Heart left ventricle (tissue), 16 donors: Measurements from ENCODE around the gene NEK8. TPM values are rescaled to one million over a fixed set of nuclear protein-coding genes. Genes with fewer than 3 reads are reported as not detected.

Source experiments
- ATAC-seq, 4 donors: fragments of 200-7000 bp; cut with Tn5 transposase; one replicate each; pipeline ENCODE4 v1.9.1; 2020 to 2022; ENCODE audit warnings: moderate library complexity in 4 of 4, mild to moderate bottlenecking in 3 of 4, moderate number of reproducible peaks in 1 of 4
- DNase-seq, 5 donors: peaks; one replicate each; pipeline ENCODE4 v3.0.0-alpha.2; 2020
- H3K27ac ChIP-seq, 12 donors: fragments of 200-600 bp; sonication (generic) in 4 of 12; one replicate each; pipeline versions ENCODE4 v1.5.0 to v1.8.0; 2016 to 2022; ENCODE audit warnings: mild to moderate bottlenecking in 2 of 12
- H3K27me3 ChIP-seq, 9 donors: fragments of 200-600 bp; sonication (generic) in 2 of 9; one replicate each; pipeline versions ENCODE4 v1.5.1 to v1.8.0; 2016 to 2022; ENCODE audit warnings: mild to moderate bottlenecking in 3 of 9
- H3K36me3 ChIP-seq, 9 donors: fragments of 200-600 bp; sonication (generic) in 2 of 9; one replicate each; pipeline versions ENCODE4 v1.5.0 to v1.8.0; 2018 to 2022; ENCODE audit warnings: mild to moderate bottlenecking in 2 of 9
- H3K4me1 ChIP-seq, 12 donors: fragments of 200-600 bp; sonication (generic) in 4 of 12; one replicate each; pipeline versions ENCODE4 v1.5.0 to v1.8.0; 2016 to 2022; ENCODE audit warnings: mild to moderate bottlenecking in 3 of 12
- H3K4me3 ChIP-seq, 12 donors: fragments of 200-600 bp; sonication (generic) in 4 of 12; one replicate each; pipeline versions ENCODE4 v1.5.0 to v1.8.0; 2017 to 2022; ENCODE audit warnings: mild to moderate bottlenecking in 9 of 12, moderate library complexity in 4 of 12
- H3K9me3 ChIP-seq, 12 donors: fragments of 200-600 bp; sonication (generic) in 4 of 12; one replicate each; pipeline versions ENCODE4 v1.5.0 to v1.8.0; 2016 to 2022; ENCODE audit warnings: mild to moderate bottlenecking in 1 of 12
- POLR2A ChIP-seq, 2 donors: fragments of 450-650 bp; IDR thresholded peaks; one replicate each; pipeline ENCODE4 v1.6.1; 2017; ENCODE audit warnings: antibody characterized with exemption in 2 of 2, mild to moderate bottlenecking in 2 of 2, moderate library complexity in 2 of 2
- WGBS, 4 donors: extraction: QIAGEN DNeasy Blood & Tissue Kit in 2 of 4; methylation state at CpG; one replicate each; pipeline versions ENCODE4 v1.1.5 to v1.1.7; 2013 to 2018; 5-methylcytosine and 5-hydroxymethylcytosine counted together
- intact Hi-C, 10 donors: fragments of 100-400 bp; cut with DNase I; formaldehyde crosslinking; loops; one replicate each; pipeline versions ENCODE4 v1.11.1 to v1.14.2; 2022
- polyA plus RNA-seq, 2 donors: library from polyadenylated mRNA; stranded (reverse); fragments of 200-250 nt; gene quantifications; one replicate each; pipeline ENCODE4 v1.2.3, GENCODE V29; 2013
- total RNA-seq, 9 donors: library from RNA; depleted of rRNA in 2 of 9; stranded (reverse); fragments of >200 nt in 2 of 9; fragmentation: NEBNext Ultra II Directional in 3 of 9; extraction: Animal tissue kit (Norgen Biotek cat#: 25700) in 3 of 9; gene quantifications; one replicate each; pipeline versions ENCODE4 v1.1.0 to v1.2.4, GENCODE V29; 2016 to 2023
- TF ChIP-seq, protein P1 (sequence below), 12 donors: fragments of 200-600 bp; sonication (generic) in 4 of 12; IDR thresholded peaks; one replicate each; pipeline versions ENCODE4 v1.5.0 to v1.8.0; 2018 to 2022; ENCODE audit warnings: antibody characterized with exemption in 12 of 12, mild to moderate bottlenecking in 5 of 12
- donor health status: ischemic (EF 13 %, LVEDD 7.1; RV severe dilation, severe dysfunction).
- donor health status: healthy with polysubstance abuse.
- donor health status: DM: no; HTN: yes; CAD: no.
- donor health status: DM: no; HTN: no; CAD: no.
- donor health status: ischemic (EF 25% LVEDD 6.9; RV normal size, moderate dysfunction).
- donor health status: ischemic (EF 25% LVEDD 5.7; RV mildly dilated, moderate dysfunction).
- donor health status: healthy.
- donor health status: DM: yes; HTN: yes; CAD: no.
- donor health status: ischemic (EF 35%, LVEDD 5.7; RV mildly dilated, moderate dysfunction).
- donor health status: nonischemic (EF 11% LVEDD 7.7; RV severe dilation, severe dysfunction).
- donor health status: DM: yes; HTN: yes; CAD: no.
- donor health status: PGD.
- donor health status: ischemic (EF 29% LVEDD 5.4; RV normal size, mild dysfunction).
- donor health status: nonischemic (EF 23%, LVEDD 6.1; RV moderate dilation, normal function).

NEK8 gene
- total and polyA plus RNA-seq, 11 donors: 0.28 to 2.8 (median 1.1) TPM

DNA sequence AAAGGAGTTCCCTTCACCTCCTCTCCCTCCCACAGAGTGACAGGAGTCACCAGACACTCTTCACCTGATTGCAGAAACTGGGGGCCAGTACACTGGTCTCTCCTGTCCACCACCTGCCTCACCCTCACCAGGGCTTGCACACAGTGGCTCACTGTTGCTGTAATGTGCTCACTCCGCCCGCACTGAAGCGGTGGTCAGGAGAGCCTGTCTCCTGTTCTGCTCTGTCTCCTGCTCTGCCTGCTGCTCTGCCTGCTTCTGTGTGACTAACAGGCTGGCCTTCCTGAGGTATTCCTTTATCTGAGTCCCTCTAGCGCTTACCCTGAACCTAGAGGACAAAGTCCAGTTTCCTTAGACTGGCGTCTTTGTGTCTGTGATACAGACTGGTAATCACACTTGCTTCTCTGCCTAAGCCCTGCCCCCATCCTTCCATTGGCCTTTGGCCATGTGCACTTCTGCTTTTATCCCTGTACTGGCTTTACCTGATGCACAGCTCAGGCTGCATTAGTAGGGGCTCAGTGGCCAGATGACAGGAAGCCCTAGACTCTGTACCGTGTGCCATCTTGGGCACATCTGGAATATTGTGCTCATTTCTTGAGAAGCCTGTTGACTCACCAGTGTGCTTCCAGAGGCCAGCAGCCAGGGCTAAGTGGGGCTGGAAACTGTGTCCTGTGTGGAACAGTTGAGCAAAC, 30.2 kb upstream of the NEK8 start:
- ATAC-seq (no peak), DNase-seq (no peak)
- intact Hi-C loops: no loop called here
- Histone ChIP-seq H3K9me3 (no peaks in the 10 kb centered on the region), H3K36me3 (peaks cover 7 to 100% (median 100%) of the 10 kb centered on the region in 9 donors), H3K27me3 (no peaks in the 10 kb centered on the region), H3K27ac (no peak overlapping the region), H3K4me3 (no peak overlapping the region), H3K4me1 (no peaks in the 10 kb centered on the region)
- no peak for TF ChIP-seq POLR2A (IDR thresholded peaks at IDR 0.05)
- TF ChIP-seq, protein P1, sequence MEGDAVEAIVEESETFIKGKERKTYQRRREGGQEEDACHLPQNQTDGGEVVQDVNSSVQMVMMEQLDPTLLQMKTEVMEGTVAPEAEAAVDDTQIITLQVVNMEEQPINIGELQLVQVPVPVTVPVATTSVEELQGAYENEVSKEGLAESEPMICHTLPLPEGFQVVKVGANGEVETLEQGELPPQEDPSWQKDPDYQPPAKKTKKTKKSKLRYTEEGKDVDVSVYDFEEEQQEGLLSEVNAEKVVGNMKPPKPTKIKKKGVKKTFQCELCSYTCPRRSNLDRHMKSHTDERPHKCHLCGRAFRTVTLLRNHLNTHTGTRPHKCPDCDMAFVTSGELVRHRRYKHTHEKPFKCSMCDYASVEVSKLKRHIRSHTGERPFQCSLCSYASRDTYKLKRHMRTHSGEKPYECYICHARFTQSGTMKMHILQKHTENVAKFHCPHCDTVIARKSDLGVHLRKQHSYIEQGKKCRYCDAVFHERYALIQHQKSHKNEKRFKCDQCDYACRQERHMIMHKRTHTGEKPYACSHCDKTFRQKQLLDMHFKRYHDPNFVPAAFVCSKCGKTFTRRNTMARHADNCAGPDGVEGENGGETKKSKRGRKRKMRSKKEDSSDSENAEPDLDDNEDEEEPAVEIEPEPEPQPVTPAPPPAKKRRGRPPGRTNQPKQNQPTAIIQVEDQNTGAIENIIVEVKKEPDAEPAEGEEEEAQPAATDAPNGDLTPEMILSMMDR (IDR thresholded peaks at IDR 0.05): no peak
- 89 to 94% (median 90%) methylated on average over 6 of the region's 6 CpGs for WGBS, 4 donors

DNA sequence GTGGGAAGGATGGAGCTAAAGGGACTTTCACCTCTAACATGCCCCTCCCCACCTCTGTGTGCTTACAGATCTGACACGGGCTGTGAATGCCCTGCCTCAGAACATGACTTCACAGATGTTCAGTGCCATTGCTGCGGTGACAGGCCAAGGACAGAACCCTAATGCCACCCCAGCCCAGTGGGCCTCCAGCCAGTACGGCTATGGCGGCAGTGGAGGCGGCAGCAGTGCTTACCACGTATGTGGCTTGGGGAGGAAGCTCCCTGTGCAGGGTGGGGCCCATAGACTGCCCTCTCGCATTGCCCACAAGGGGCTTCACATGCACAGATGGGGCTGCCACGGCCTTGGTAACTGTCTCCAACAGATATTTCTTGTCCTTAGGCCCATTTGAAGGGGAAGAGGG, 28.3 kb upstream of the NEK8 start:
- intact Hi-C loops: no loop called here
- DNase-seq (no peak), ATAC-seq (no peak)
- no peak overlapping the region for H3K4me3 ChIP-seq
- H3K9me3 ChIP-seq: no peaks in the 10 kb centered on the region
- no peak overlapping the region for H3K27ac ChIP-seq
- 90 to 96% (median 92%) methylated on average over 3 to 8 of the region's 8 CpGs for WGBS, 4 donors
- no peaks in the 10 kb centered on the region for H3K4me1 ChIP-seq
- TF ChIP-seq POLR2A (IDR thresholded peaks at IDR 0.05): no peak
- TF ChIP-seq, protein P1 (IDR thresholded peaks at IDR 0.05): no peak
- H3K36me3 ChIP-seq: peaks cover 4 to 96% (median 91%) of the 10 kb centered on the region in 9 donors
- no peaks in the 10 kb centered on the region for H3K27me3 ChIP-seq

DNA sequence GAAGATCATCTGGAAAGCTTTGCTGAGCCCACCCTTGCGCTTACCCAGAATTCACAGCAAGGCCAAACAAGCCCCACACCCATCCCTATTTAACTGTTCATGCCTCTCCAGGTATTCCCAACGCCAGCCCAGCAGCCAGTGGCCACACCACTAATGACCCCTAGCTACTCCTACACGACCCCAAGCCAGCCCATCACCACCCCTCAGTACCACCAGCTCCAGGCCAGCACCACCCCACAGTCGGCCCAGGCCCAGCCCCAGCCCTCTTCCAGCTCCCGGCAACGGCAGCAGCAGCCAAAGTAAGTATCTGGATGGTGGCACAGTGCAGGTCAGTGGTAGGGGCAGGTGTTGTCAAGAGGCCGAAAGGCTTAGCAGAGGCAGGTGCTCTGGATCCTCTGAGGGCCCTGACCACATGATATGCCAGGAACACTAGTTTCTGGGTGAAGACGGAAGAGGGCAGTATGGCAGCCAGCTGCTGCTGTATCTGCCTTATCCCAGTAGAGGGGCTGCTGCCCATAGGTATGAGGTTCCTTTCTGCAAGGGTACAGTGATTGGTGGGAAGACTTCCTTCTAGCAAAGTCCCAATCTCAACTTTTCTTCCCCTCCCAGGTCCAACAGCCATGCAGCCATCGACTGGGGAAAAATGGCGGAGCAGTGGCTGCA, 27.6 kb upstream of the NEK8 start:
- peaks cover 2 to 90% (median 85%) of the 10 kb centered on the region in 9 donors for H3K36me3 ChIP-seq
- no peak overlapping the region for H3K27ac ChIP-seq
- no peak overlapping the region for H3K4me3 ChIP-seq
- no peak for ATAC-seq
- intact Hi-C loops: no loop called here
- H3K9me3 ChIP-seq: no peaks in the 10 kb centered on the region
- TF ChIP-seq POLR2A (IDR thresholded peaks at IDR 0.05): no peak
- TF ChIP-seq, protein P1 (IDR thresholded peaks at IDR 0.05): no peak
- no peak for DNase-seq
- no peaks in the 10 kb centered on the region for H3K27me3 ChIP-seq
- whole genome bisulfite sequencing, 4 donors: 90 to 95% (median 93%) methylated on average over 9 to 10 of the region's 10 CpGs
- H3K4me1 ChIP-seq: no peaks in the 10 kb centered on the region

DNA sequence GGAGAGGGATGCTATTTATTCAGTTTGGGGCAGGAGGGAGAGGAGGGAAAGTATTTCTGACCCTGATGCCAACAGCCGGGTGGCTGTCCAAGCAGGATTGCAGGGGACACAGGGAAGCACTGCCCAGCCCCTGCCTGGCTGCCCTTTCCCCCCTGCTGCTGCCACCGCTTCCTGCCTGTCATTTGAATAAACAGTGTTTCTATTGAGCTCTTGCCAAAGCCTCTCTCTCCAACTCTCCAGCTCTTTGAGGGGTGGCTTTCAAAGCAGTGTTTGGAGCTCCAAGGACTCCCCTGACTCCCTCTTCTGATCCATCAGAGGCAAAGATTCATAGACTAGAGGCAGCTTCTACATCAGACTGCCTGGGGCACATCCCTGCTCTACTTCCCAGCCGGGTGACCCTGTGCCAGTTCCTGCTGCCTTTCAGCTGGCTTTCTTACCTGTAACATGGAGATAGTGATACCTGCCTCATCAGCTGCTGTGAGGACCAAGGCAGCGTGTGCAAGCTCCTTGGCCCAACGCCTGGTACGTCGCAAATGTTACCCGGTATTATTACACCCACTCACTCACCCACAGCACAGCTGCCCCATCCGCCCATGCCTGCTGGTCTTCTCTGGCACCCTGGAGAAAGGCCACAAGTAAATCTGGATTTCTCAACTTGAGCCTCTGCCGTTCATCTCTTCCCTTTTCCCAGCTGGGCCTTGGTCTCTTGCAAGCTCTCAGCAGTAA, 26.4 kb upstream of the NEK8 start:
- peaks cover 2 to 77% (median 72%) of the 10 kb centered on the region in 9 donors for H3K36me3 ChIP-seq
- no peak for TF ChIP-seq POLR2A (IDR thresholded peaks at IDR 0.05)
- TF ChIP-seq, protein P1 (IDR thresholded peaks at IDR 0.05): no peak
- no peaks in the 10 kb centered on the region for H3K27me3 ChIP-seq
- no peak overlapping the region for H3K4me3 ChIP-seq
- ATAC-seq (no peak), DNase-seq (no peak)
- no peak overlapping the region for H3K27ac ChIP-seq
- H3K4me1 ChIP-seq: no peaks in the 10 kb centered on the region
- WGBS, 4 donors: 77 to 83% (median 79%) methylated on average over 6 to 10 of the region's 10 CpGs
- intact Hi-C loops: no loop called here
- no peaks in the 10 kb centered on the region for H3K9me3 ChIP-seq
